Measurements from ENCODE around the gene PSME3.

DNA sequence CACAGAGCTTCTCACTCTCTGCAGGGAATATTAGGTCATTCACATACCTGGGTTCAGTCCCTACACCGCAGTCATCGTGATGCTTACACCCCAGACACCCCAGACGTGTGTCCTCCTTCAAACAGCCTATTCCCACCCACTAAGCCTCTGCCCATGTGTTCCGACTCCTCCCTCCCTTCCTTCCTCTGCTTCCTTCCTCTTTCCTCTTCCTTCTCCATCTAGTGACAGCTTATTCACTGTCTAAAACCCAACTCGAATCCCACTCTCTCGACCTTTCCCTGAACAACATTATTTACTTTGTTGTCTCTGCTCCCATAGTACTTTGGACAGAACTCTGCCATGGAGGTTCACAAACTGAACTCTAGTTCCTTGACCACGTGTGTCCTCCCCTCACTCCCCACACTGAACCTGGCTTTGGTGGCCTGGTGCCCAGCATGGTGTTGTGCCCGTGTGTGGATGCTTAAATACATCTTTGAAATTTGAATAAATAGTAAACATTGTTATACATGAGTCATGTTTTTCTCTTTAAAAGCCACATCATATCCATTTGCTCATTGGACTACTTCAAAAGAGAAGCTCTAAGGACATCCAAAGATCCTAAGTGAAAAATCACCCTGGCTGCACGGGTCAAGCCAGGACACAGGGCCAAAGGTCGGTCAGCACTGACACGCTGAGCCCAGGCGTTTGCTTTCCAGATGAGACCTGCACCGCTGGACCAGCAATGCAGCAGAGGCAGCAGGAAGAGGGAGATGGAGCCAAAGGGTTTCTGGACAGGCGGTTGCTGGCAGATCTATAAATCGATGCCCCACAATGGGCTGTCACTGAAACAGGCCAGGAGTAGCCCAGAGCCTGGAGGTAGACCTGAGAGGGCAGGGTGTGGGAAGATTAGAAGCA, 53.3 kb downstream of the PSME3 start:
- no peak for TF ChIP-seq CTCF (conservative IDR thresholded peaks at IDR 0.05; ENCODE audit: low read depth, low read length)
- TF ChIP-seq EZH2phosphoT487 (IDR thresholded peaks at IDR 0.05; ENCODE audit: borderline replicate concordance, low read length) = no peak
- no peak for TF ChIP-seq EZH2 (IDR thresholded peaks at IDR 0.05; ENCODE audit: low read length, unreplicated experiment)
